Ascending aorta (tissue), 2 donors: ENCODE results near the gene NOP16. TPM values are rescaled to one million over a fixed set of nuclear protein-coding genes. Genes with fewer than 3 reads are reported as not detected.
"Not testable (repeated sequence)": the region's sequence is repeated elsewhere in the genome, so short reads cannot be mapped to it uniquely, and the experiment has no call there.

Source experiments
- DNase-seq, 2 donors: peaks; one replicate each; pipeline ENCODE4 v3.0.0-alpha.2; 2019; ENCODE audit warnings: low spot score in 2 of 2
- H3K27ac ChIP-seq, 2 donors: fragments of 200-600 bp; sonication (generic); one replicate each; pipeline ENCODE4 v1.5.1; 2016 to 2017; ENCODE audit warnings: mild to moderate bottlenecking in 1 of 2
- H3K27me3 ChIP-seq: fragments of 200-600 bp; sonication (generic); one replicate; pipeline ENCODE4 v1.5.1; 2017
- H3K36me3 ChIP-seq, 2 donors: fragments of 200-600 bp; sonication (generic); one replicate each; pipeline ENCODE4 v1.5.1; 2016
- H3K4me1 ChIP-seq, 2 donors: fragments of 200-600 bp; sonication (generic); one replicate each; pipeline ENCODE4 v1.5.1; 2016 to 2017; ENCODE audit warnings: mild to moderate bottlenecking in 1 of 2
- H3K4me3 ChIP-seq, 2 donors: fragments of 200-600 bp; sonication (generic); one replicate each; pipeline ENCODE4 v1.5.1; 2016 to 2017; ENCODE audit warnings: mild to moderate bottlenecking in 1 of 2
- H3K9me3 ChIP-seq, 2 donors: fragments of 200-600 bp; sonication (generic); one replicate each; pipeline ENCODE4 v1.5.1; 2016
- CTCF ChIP-seq, 3 experiments: fragments of 200-600 bp in 2 of 3; fragments of 450-650 bp in 1 of 3; sonication (generic) in 2 of 3; IDR thresholded peaks; one replicate each; pipeline ENCODE4 v1.5.1; 2016 to 2019; ENCODE audit warnings: antibody characterized with exemption in 3 of 3, mild to moderate bottlenecking in 1 of 3, moderate library complexity in 1 of 3
- intact Hi-C: fragments of 100-400 bp; cut with DNase I; formaldehyde crosslinking; loops from one replicate; pipeline ENCODE4 v1.15.1; 2023
- total RNA-seq: library from RNA; depleted of rRNA; stranded (reverse); fragments of >200 nt; gene quantifications from one replicate; pipeline ENCODE4 v1.1.0, GENCODE V29; 2016

The NOP16 gene
- total RNA-seq, 1 donor from 2014 or later = not detected

- H3K36me3 ChIP-seq = peaks cover 32 to 59% of the 10 kb centered on the region in 2 donors
- no peak overlapping the region for H3K27ac ChIP-seq
- intact Hi-C loops = no loop called here
Measured at GRCh38 chr5:176408590-176408989, 20.2 kb upstream of the NOP16 start.

GRCh38 chr5:176408252-176408573 lies 19.8 kb upstream of the NOP16 start:
- H3K4me1 ChIP-seq, DNase-seq, H3K9me3 ChIP-seq, H3K4me3 ChIP-seq, H3K27me3 ChIP-seq, intact Hi-C loops, H3K27ac ChIP-seq: not testable (repeated sequence)
- peaks cover 32 to 59% of the 10 kb centered on the region in 2 donors for H3K36me3 ChIP-seq

More at GRCh38 chr5:176408590-176408989, 20.2 kb upstream of the NOP16 start:
- no peaks in the 10 kb centered on the region for H3K27me3 ChIP-seq
- H3K9me3 ChIP-seq = no peaks in the 10 kb centered on the region
- TF ChIP-seq CTCF (IDR thresholded peaks at IDR 0.05) = no peak
- H3K4me3 ChIP-seq = no peak overlapping the region
- no peak for DNase-seq
- peaks cover 0 to 4% of the 10 kb centered on the region in 2 donors for H3K4me1 ChIP-seq

GRCh38 chr5:176407456-176408251 lies 19.3 kb upstream of the NOP16 start:
- intact Hi-C loops = no loop called here
- H3K27ac ChIP-seq = no peak overlapping the region
- no peak overlapping the region for H3K4me3 ChIP-seq
- H3K27me3 ChIP-seq = no peaks in the 10 kb centered on the region
- TF ChIP-seq CTCF (IDR thresholded peaks at IDR 0.05) = no peak
- H3K9me3 ChIP-seq = no peaks in the 10 kb centered on the region
- peak in 1 of 2 donors; percentile 58 for DNase-seq
- no peaks in the 10 kb centered on the region for H3K4me1 ChIP-seq
- H3K36me3 ChIP-seq = peaks cover 32 to 59% of the 10 kb centered on the region in 2 donors

GRCh38 chr5:176406436-176407052 lies 18.1 kb upstream of the NOP16 start:
- intact Hi-C loops = no loop called here
- no peak overlapping the region for H3K27ac ChIP-seq
- no peak overlapping the region for H3K4me3 ChIP-seq
- TF ChIP-seq CTCF (IDR thresholded peaks at IDR 0.05) = no peak
- no peaks in the 10 kb centered on the region for H3K27me3 ChIP-seq
- no peaks in the 10 kb centered on the region for H3K9me3 ChIP-seq
- DNase-seq = peak in 1 of 2 donors; percentile 38
- H3K36me3 ChIP-seq = peaks cover 32 to 59% of the 10 kb centered on the region in 2 donors
- H3K4me1 ChIP-seq = no peaks in the 10 kb centered on the region

GRCh38 chr5:176405656-176406435 lies 17.4 kb upstream of the NOP16 start:
- H3K27ac ChIP-seq = no peak overlapping the region
- H3K4me3 ChIP-seq = no peak overlapping the region
- peaks cover 32 to 59% of the 10 kb centered on the region in 2 donors for H3K36me3 ChIP-seq
- no peaks in the 10 kb centered on the region for H3K4me1 ChIP-seq
- no peaks in the 10 kb centered on the region for H3K27me3 ChIP-seq
- no peaks in the 10 kb centered on the region for H3K9me3 ChIP-seq
- intact Hi-C loops = no loop called here
- no peak for DNase-seq
- TF ChIP-seq CTCF (IDR thresholded peaks at IDR 0.05) = no peak
